ENCODE measurements around the gene CFLAR. TPM values are rescaled to one million over a fixed set of nuclear protein-coding genes. Genes with fewer than 3 reads are reported as not detected.

The CFLAR gene
- total RNA-seq: 100 to 1,000 TPM; 214 to 222 TPM

GRCh38 chr2:201116115-201116958 lies at the start of gene CFLAR:
CFLAR (plus strand) TSS chr2:201116164; CDS start chr2:201129866, 13,702 bp downstream.
- no peaks in the 10 kb centered on the region for H3K27me3 Mint-ChIP-seq (ENCODE audit: low read depth)
- intact Hi-C loops (cut with micrococcal nuclease): loop anchor here (1.0 to 5.0 kb wide), 4 partner anchors 45 to 1521 kb away; partner anchors contain the start of genes BZW1 and HYCC2
- peaks cover 28% of the 10 kb centered on the region for H3K4me1 Mint-ChIP-seq (ENCODE audit: low read depth)
- peak within 1 kb of the TSS; percentile 96 for H3K4me3 Mint-ChIP-seq
- CTCF ChIA-PET: interaction anchor here (0.7 to 7.6 kb wide), 9 partner anchors 15 to 302 kb away, joined by 3 to 56 read pairs (median 4); partner anchors contain the start of gene CASP10
- peak within 1 kb of the TSS; percentile 100 for H3K27ac Mint-ChIP-seq
- no peaks in the 10 kb centered on the region for H3K9me3 Mint-ChIP-seq
- DNase-seq: peak; percentile 87
- H3K36me3 Mint-ChIP-seq (ENCODE audit: low read depth): peaks cover 24% of the 10 kb centered on the region

GRCh38 chr2:201070948-201071478 lies 45.0 kb upstream of the CFLAR start:
- CTCF ChIA-PET: interaction anchor here (0.7 to 6.3 kb wide), 12 partner anchors 19 to 166 kb away, joined by 3 to 104 read pairs (median 4); partner anchors contain the start of gene ORC2
- H3K36me3 Mint-ChIP-seq (ENCODE audit: low read depth): peaks cover 3% of the 10 kb centered on the region
- intact Hi-C loops (cut with micrococcal nuclease): loop anchor here (1.0 to 5.0 kb wide), 8 partner anchors 45 to 381 kb away; partner anchors contain the start of genes BZW1, CFLAR, CLK1 and NIF3L1
- H3K27me3 Mint-ChIP-seq (ENCODE audit: low read depth): no peaks in the 10 kb centered on the region
- peaks cover 53% of the 10 kb centered on the region for H3K4me1 Mint-ChIP-seq (ENCODE audit: low read depth)
- H3K27ac Mint-ChIP-seq: peak overlapping the region; percentile 92
- DNase-seq: no peak
- H3K9me3 Mint-ChIP-seq: no peaks in the 10 kb centered on the region
- H3K4me3 Mint-ChIP-seq: peak overlapping the region; percentile 96

- peaks cover 51% of the 10 kb centered on the region for H3K4me1 Mint-ChIP-seq (ENCODE audit: low read depth)
- intact Hi-C loops (cut with micrococcal nuclease): loop anchor here (1.0 to 5.0 kb wide), 8 partner anchors 45 to 381 kb away; partner anchors contain the start of genes BZW1, CFLAR, CLK1 and NIF3L1
- DNase-seq: peak; percentile 96
- peak within 1 kb of the TSS; percentile 96 for H3K4me3 Mint-ChIP-seq
- no peaks in the 10 kb centered on the region for H3K9me3 Mint-ChIP-seq
- CTCF ChIA-PET: interaction anchor here (0.8 to 4.1 kb wide), 9 partner anchors 12 to 161 kb away, joined by 3 to 53 read pairs (median 4); partner anchors contain the start of gene ORC2
- peaks cover 3% of the 10 kb centered on the region for H3K36me3 Mint-ChIP-seq (ENCODE audit: low read depth)
- H3K27ac Mint-ChIP-seq: peak within 1 kb of the TSS; percentile 92
- H3K27me3 Mint-ChIP-seq (ENCODE audit: low read depth): no peaks in the 10 kb centered on the region
Observed at GRCh38 chr2:201071479-201072200, 44.3 kb upstream of the CFLAR start, which contains the start of the genes HYCC2 and NDUFB3. HYCC2 (minus strand) TSS chr2:201071671; CDS start chr2:201024009, 47,662 bp downstream. NDUFB3 (plus strand) TSS chr2:201072001; CDS start chr2:201078883, 6,882 bp downstream.

GRCh38 chr2:201072201-201072530 lies 43.8 kb upstream of the CFLAR start:
- peak overlapping the region; percentile 96 for H3K4me3 Mint-ChIP-seq
- CTCF ChIA-PET: interaction anchor here (0.7 to 2.0 kb wide), 6 partner anchors 12 to 166 kb away, joined by 3 to 5 read pairs (median 3); no protein-coding TSS in a partner anchor
- H3K4me1 Mint-ChIP-seq (ENCODE audit: low read depth): peaks cover 47% of the 10 kb centered on the region

GRCh38 chr2:201073071-201073470 lies 42.9 kb upstream of the CFLAR start:
- Mint-ChIP-seq H3K9me3 (no peaks in the 10 kb centered on the region), H3K36me3 (ENCODE audit: low read depth) (peaks cover 3% of the 10 kb centered on the region), H3K27ac (no peak overlapping the region), H3K27me3 (ENCODE audit: low read depth) (no peaks in the 10 kb centered on the region), H3K4me1 (ENCODE audit: low read depth) (peaks cover 44% of the 10 kb centered on the region), H3K4me3 (peak overlapping the region; percentile 41)
- CTCF ChIA-PET: interaction anchor here (0.7 kb wide), 1 partner anchor 167 kb away, joined by 3 read pairs; no protein-coding TSS in a partner anchor
- no peak for DNase-seq
- intact Hi-C loops (cut with micrococcal nuclease): loop anchor here (5.0 kb wide), 1 partner anchor 379 kb away; the partner anchor contains the start of genes STRADB and TRAK2

More at GRCh38 chr2:201072201-201072530, 43.8 kb upstream of the CFLAR start:
- Mint-ChIP-seq H3K27ac (peak overlapping the region; percentile 92), H3K9me3 (no peaks in the 10 kb centered on the region), H3K36me3 (ENCODE audit: low read depth) (peaks cover 3% of the 10 kb centered on the region), H3K27me3 (ENCODE audit: low read depth) (no peaks in the 10 kb centered on the region)
- intact Hi-C loops (cut with micrococcal nuclease): loop anchor here (5.0 kb wide), 1 partner anchor 380 kb away; the partner anchor contains the start of genes STRADB and TRAK2
- DNase-seq: no peak

GRCh38 chr2:201074996-201075395 lies 41.0 kb upstream of the CFLAR start:
- Mint-ChIP-seq H3K36me3 (ENCODE audit: low read depth) (peaks cover 8% of the 10 kb centered on the region), H3K4me1 (ENCODE audit: low read depth) (peaks cover 33% of the 10 kb centered on the region), H3K4me3 (no peak overlapping the region), H3K9me3 (no peaks in the 10 kb centered on the region), H3K27ac (no peak overlapping the region), H3K27me3 (ENCODE audit: low read depth) (no peaks in the 10 kb centered on the region)
- intact Hi-C loops (cut with micrococcal nuclease): loop anchor here (5.0 kb wide), 1 partner anchor 377 kb away; the partner anchor contains the start of genes STRADB and TRAK2
- DNase-seq: no peak
- CTCF ChIA-PET: interaction anchor here (0.7 to 1.7 kb wide), 3 partner anchors 80 to 103 kb away, joined by 3 to 6 read pairs (median 3); no protein-coding TSS in a partner anchor

GRCh38 chr2:201084863-201085262 lies 31.1 kb upstream of the CFLAR start:
- CTCF ChIA-PET: interaction anchor here (1.4 kb wide), 1 partner anchor 75 kb away, joined by 3 read pairs; no protein-coding TSS in a partner anchor
- H3K4me3 Mint-ChIP-seq: no peak overlapping the region
- peaks cover 8% of the 10 kb centered on the region for H3K4me1 Mint-ChIP-seq (ENCODE audit: low read depth)

GRCh38 chr2:201090574-201090973 lies 25.4 kb upstream of the CFLAR start:
- no peaks in the 10 kb centered on the region for H3K9me3 Mint-ChIP-seq
- H3K27ac Mint-ChIP-seq: no peak overlapping the region
- no peak overlapping the region for H3K4me3 Mint-ChIP-seq
- peaks cover 15% of the 10 kb centered on the region for H3K36me3 Mint-ChIP-seq (ENCODE audit: low read depth)
- intact Hi-C loops (cut with micrococcal nuclease): no loop called here
- no peaks in the 10 kb centered on the region for H3K27me3 Mint-ChIP-seq (ENCODE audit: low read depth)
- no peak for DNase-seq
- no peaks in the 10 kb centered on the region for H3K4me1 Mint-ChIP-seq (ENCODE audit: low read depth)
- CTCF ChIA-PET: interaction anchor here (1.0 kb wide), 3 partner anchors 19 to 92 kb away, joined by 4 to 9 read pairs (median 6); partner anchors contain the start of genes HYCC2 and NDUFB3

More at GRCh38 chr2:201084863-201085262, 31.1 kb upstream of the CFLAR start:
- Mint-ChIP-seq H3K27me3 (ENCODE audit: low read depth) (no peaks in the 10 kb centered on the region), H3K27ac (peak overlapping the region; percentile 53), H3K36me3 (ENCODE audit: low read depth) (peaks cover 23% of the 10 kb centered on the region), H3K9me3 (no peaks in the 10 kb centered on the region)
- intact Hi-C loops (cut with micrococcal nuclease): no loop called here
- DNase-seq: no peak

GRCh38 chr2:201093573-201093972 lies 22.4 kb upstream of the CFLAR start:
- CTCF ChIA-PET: no interaction called here
- H3K4me1 Mint-ChIP-seq (ENCODE audit: low read depth): no peaks in the 10 kb centered on the region
- no peak for DNase-seq
- no peaks in the 10 kb centered on the region for H3K27me3 Mint-ChIP-seq (ENCODE audit: low read depth)
- no peak overlapping the region for H3K4me3 Mint-ChIP-seq
- no peak overlapping the region for H3K27ac Mint-ChIP-seq
- no peaks in the 10 kb centered on the region for H3K9me3 Mint-ChIP-seq
- intact Hi-C loops (cut with micrococcal nuclease): no loop called here
- H3K36me3 Mint-ChIP-seq (ENCODE audit: low read depth): peaks cover 6% of the 10 kb centered on the region

GRCh38 chr2:201100497-201100896 lies 15.5 kb upstream of the CFLAR start:
- no peaks in the 10 kb centered on the region for H3K4me1 Mint-ChIP-seq (ENCODE audit: low read depth)
- CTCF ChIA-PET: interaction anchor here (1.0 kb wide), 1 partner anchor 14 kb away, joined by 4 read pairs; no protein-coding TSS in a partner anchor

GRCh38 chr2:201105759-201106158 lies 10.2 kb upstream of the CFLAR start:
- H3K36me3 Mint-ChIP-seq (ENCODE audit: low read depth): no peaks in the 10 kb centered on the region
- H3K27me3 Mint-ChIP-seq (ENCODE audit: low read depth): no peaks in the 10 kb centered on the region
- no peak overlapping the region for H3K27ac Mint-ChIP-seq
- no peak overlapping the region for H3K4me3 Mint-ChIP-seq
- intact Hi-C loops (cut with micrococcal nuclease): no loop called here
- CTCF ChIA-PET: no interaction called here
- H3K4me1 Mint-ChIP-seq (ENCODE audit: low read depth): no peaks in the 10 kb centered on the region
- no peak for DNase-seq
- H3K9me3 Mint-ChIP-seq: no peaks in the 10 kb centered on the region

More at GRCh38 chr2:201100497-201100896, 15.5 kb upstream of the CFLAR start:
- H3K27ac Mint-ChIP-seq: no peak overlapping the region
- no peak overlapping the region for H3K4me3 Mint-ChIP-seq
- H3K9me3 Mint-ChIP-seq: no peaks in the 10 kb centered on the region
- no peaks in the 10 kb centered on the region for H3K36me3 Mint-ChIP-seq (ENCODE audit: low read depth)
- intact Hi-C loops (cut with micrococcal nuclease): no loop called here
- no peaks in the 10 kb centered on the region for H3K27me3 Mint-ChIP-seq (ENCODE audit: low read depth)
- no peak for DNase-seq

Measured in activated naive CD4-positive, alpha-beta T cell treated with anti-CD3 and anti-CD28 coated beads for 36 hours (primary cell).